ENCODE results near the gene SPRTN. TPM values are rescaled to one million over a fixed set of nuclear protein-coding genes. Genes with fewer than 3 reads are reported as not detected.

SPRTN gene
- total and polyA plus RNA-seq, 2 of the 8 experiments (the other 6 are each of a cell fraction or from before 2014, with no cell fraction given), result 6.6 to 15.1 TPM

DNA sequence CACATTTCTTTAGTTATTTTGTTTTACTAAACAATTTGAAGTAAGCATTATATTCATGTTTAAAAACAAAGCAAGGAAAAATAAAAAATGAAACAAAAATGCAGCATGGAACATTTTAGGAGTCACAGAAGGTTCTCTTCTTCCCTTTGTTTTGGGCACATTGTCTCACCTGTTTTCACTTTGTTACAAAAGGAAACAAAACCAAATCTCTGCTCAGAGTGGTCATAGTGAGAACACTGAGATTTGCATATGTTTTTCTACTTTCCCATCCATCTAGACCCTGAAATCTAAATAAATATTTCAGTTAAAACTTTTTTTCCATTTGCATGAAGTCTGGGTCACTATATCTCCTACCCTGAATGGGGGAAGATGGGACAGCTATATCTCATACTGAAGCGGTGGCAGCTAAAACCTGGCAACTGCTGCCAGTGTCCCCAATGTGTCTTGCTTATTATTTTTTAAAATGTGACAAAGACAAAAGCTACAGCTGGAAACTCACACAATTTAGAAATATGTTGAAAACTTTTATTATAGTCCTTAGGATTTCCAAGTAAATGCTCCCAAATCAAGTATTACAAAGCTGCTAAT is 3.9 kb upstream of the SPRTN start (continued):
- TF ChIP-seq MAX (IDR thresholded peaks at IDR 0.05) (no peak), ZNF274 (IDR thresholded peaks at IDR 0.05; ENCODE audit: borderline replicate concordance, extremely low read depth, low read length) (no peak), NANOG (IDR thresholded peaks at IDR 0.05; ENCODE audit: insufficient read depth, low read depth, low read length, poor library complexity, severe bottlenecking) (no peak), JUN (IDR thresholded peaks at IDR 0.05; ENCODE audit: low read depth, low read length) (no peak), ATF3 (IDR thresholded peaks at IDR 0.05; ENCODE audit: insufficient read depth, low read depth, low read length) (no peak), TBP (IDR thresholded peaks at IDR 0.05; ENCODE audit: low read depth, low read length) (no peak), SP1 (IDR thresholded peaks at IDR 0.05; ENCODE audit: low read depth, low read length) (no peak), JUND (IDR thresholded peaks at IDR 0.05; ENCODE audit: low read length) (no peak)
